ENCODE data around the gene ABCF2.

The ABCF2 gene

GRCh38 chr7:151215396-151215795 lies 11.6 kb downstream of the ABCF2 start:
- FAIRE-seq, result no peak

GRCh38 chr7:151213826-151214225 lies 13.2 kb downstream of the ABCF2 start:
- no peak for FAIRE-seq

DNA sequence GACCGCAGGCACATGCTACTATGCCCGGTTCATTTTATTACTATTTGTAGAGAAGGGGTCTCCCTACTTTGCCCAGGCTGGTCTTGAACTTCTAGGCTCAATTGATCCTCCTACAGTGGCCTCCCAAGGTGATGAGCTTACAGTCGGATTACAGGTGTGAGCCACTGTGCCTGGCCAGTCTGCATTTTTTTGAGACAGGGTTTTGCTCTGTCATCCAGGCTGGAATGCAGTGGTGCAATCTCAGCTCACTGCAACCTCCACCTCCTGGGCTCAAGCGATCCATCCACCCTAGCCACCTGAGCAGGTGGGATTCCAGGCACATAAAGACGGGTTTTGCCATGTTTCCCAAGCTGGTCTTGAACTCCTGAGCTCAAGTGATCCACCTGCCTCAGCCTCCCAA lies 14.4 kb downstream of the ABCF2 start:
- no peak for FAIRE-seq

DNA sequence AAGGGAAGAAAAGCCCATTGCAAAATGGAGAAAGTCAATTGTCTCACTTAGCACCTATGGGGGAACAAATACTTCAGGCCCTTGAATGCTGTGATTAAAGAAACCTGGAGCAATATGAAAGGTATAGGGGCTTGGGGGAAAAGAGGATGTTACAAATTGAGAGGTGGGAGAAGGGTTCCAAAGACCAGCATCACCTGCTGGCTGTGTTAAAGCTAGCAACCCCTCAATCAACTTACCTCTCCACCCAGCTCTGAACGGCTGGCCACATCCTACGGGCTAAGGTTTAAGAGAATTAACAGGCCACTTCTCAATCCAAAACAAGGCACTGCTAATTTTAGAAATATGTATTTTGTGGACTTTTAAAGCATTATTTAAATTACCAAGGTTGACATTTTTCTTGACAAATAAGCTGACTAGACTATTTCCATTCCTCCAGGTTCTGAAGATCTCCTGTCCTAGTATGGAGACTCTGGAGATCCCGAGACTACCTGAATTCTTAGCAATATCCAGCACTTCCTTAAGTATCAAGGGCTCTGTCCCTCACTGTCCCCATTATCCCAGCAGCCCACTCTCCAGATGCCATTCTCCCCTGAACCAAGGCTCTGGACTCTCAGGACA lies 15.7 kb downstream of the ABCF2 start:
- FAIRE-seq, result no peak

DNA sequence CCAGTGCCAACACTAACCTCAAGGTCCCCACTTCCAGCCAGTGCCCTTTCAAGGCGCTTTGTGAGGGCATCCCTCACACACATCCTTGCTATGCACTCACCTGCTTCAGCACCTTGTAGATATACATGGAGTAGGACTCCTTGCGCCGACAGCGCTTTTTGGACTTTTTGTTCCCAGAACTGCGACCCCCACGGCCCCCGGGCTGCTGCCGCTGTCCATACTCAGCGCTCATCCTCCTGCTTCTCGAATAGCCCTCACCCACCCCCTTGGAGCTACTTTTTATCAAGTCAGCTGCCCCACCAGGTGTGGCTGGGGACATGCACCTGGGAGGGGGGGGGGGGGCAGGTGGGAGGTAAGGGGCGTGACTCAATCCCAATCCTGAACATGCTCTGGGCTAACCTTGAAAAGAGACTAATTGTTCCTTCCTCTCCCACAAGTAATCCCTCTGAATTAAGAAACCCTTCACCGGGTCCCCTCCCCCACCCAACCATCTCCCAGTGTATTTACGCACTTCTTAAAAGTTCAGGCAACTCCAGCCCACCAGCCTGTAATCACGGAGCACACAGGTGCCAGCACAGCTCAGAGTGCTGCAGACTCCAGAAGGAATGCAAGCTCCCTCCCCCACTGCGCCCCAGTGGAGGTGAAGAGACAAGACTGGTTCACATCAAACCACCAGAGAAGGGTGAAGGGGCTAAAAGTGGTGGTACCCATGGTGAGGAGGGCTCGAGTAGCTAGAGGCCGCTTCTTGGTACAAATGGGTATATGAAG lies 16.7 kb downstream of the ABCF2 start, which contains the start of gene H2BK1:
Gene H2BK1 (minus strand): TSS at position 402 of the 768 bp plus-strand sequence. CDS start 170 bp downstream, at position 232.
- no peak for FAIRE-seq

DNA sequence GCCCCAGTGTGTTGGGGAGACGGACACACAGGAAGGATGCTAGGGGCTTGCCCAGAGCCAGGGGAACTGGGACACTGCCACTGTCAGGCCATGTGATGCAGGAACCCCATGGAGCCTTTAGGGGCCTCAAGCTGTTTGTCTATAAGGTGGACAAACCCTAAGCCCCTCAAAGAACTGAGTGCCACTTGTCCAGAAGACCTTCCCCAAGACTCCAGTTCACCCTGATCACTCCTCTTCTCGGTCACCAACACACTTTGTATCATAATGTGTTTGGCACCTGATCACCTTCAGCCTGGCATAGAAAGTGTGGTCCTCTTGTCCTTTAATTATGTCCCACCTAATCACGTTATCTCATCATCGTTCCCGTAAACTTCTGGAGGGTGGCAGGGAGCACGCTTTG lies 17.4 kb downstream of the ABCF2 start:
- no peak for FAIRE-seq

DNA sequence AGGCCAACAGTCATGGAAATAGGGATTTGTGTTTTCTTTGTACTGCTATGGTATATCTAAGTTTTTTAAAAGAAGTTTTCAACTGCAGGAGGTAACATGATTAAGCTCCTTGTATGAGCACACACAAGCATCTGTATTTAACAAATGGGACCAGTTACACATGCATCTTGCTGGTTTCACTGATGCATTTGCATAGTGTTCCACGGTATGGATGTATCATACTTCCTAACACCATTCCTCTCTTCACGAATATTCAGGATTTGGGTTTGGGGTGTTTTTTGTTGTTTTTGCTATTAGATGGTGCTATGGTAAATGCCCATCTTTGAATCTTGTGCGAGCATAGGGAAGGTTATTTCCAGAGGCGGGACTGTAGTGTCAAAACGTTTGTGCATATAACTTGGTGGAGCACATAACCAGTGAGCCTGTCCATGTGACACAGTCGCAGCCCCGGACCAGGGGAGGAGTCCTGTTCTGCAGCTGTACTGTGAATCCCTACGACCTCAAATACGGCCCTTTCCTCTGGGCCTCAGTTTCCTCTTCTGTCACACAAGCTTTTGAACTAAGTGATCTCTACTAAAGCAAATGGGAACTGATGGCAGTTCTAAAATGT lies 18.6 kb downstream of the ABCF2 start:
- FAIRE-seq, result no peak

GRCh38 chr7:151207804-151208203 lies 19.2 kb downstream of the ABCF2 start:
- FAIRE-seq, result no peak

DNA sequence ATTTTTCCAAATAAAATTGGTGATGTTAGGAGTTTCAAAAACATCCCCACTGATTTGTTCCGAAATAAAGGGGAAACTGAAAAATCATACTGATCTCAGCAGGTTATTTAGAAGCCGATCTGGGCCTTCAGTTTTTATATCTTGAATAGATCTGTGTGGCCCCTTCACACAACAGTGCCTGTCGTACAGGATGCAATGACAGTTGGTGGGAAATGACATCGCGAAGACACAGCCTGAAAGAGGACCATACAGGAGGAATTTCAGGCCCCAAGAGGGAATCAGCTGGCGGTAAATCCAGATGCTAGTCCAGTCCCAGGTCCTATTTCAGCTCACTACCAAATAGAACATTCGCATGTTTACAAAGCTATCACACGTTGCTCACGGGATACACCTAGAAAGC lies 19.7 kb downstream of the ABCF2 start:
- no peak for FAIRE-seq

- FAIRE-seq, result no peak
Observed at GRCh38 chr7:151206914-151207313, 20.1 kb downstream of the ABCF2 start.

DNA sequence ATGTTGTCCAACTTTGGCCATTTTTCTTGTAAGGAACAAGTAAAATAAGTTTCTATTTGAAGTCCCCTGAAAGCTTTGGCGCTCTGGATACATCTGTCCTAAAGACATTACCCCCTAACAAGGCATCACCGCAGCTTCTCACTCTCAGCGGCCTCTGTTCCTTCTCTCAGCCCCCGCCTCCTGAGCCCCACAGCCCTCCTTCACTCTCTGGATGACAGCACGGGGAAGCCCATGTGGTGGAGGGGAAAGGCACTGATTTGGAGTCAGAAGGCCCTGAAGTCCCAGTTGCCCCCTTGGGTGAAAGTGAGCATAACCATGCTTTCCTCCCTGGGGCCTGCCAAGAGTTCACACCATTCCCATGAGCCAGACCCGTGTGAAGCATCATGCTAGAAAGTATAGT lies 21.3 kb downstream of the ABCF2 start:
- no peak for FAIRE-seq

DNA sequence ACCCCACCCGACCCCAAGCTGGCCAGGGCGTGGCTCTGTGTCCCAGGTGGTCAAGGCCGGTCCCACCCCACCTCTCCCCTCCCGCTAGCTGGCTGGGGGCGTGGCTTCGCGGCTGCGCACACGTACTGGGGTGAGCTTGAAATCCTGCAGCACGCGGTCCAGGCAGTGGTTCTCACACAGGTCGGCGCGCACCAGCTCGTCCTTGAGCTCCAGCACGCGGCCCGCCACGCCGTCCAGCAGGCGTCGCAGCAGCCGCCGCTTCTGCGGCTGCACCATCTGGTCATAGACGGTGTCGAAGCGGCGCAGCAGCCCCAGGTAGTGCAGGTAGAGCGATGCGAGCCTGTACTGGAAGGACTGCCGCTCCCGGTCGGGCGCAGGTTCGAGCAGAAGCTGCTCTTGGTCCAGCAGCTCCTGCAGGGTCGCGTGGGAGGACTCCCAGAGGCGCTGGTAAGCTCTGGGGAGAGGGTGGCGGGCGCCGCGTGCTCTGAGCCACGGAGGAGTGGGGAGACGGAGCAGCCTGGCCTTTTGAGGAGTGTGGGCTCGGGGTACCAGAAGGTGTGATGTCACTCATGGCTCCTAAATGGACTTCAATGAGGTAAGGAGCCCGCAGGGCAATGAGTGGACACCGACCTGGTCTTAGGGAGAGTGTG lies 22.5 kb downstream of the ABCF2 start:
- FAIRE-seq, result no peak

DNA sequence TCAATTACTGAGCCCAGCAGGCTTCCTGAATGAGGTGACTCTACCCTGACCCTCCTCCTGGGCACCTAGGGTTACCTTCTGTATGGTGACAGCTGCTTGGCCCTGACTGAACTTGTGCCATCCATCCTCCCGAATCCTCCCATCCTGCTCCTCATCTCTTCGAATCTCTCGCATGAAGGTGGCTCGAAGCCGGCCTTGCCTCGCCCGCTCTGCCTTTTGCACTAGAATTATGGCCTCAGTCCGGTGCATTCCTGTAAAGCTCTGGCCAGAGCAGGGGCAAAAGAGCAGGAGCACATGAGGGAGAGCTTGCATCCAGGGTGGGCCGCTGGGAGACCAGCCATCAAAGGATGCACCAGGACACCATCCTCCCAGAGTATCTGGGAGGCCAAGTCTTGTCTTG lies 24.2 kb downstream of the ABCF2 start:
- no peak for FAIRE-seq

GRCh38 chr7:151201751-151202150 lies 25.3 kb downstream of the ABCF2 start:
- no peak for FAIRE-seq

DNA sequence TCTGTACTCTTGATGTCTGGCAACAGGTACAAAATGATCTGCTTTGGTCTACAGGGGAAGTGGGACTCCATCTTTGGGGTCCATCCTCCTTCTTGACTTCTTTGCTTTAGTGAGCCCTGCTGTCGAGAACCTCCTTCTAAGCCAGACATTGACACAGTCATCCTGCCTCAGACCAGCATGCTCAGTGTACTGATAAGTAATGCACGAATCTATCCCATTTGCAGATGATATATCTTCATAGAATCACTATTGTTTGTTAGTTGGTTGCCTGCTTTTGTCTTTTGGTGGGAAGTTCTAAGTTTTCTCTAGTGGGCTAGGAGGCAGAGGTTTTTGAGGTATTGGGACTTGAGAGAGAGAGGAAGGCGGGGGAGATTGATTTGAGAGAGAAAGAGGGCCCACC lies 25.7 kb downstream of the ABCF2 start:
- no peak for FAIRE-seq

GRCh38 chr7:151198945-151199848 lies 27.8 kb downstream of the ABCF2 start:
- no peak for FAIRE-seq

GRCh38 chr7:151197932-151198331 lies 29.1 kb downstream of the ABCF2 start:
- FAIRE-seq, result no peak

- no peak for FAIRE-seq
Observed at GRCh38 chr7:151195616-151196450, 31.2 kb downstream of the ABCF2 start.

DNA sequence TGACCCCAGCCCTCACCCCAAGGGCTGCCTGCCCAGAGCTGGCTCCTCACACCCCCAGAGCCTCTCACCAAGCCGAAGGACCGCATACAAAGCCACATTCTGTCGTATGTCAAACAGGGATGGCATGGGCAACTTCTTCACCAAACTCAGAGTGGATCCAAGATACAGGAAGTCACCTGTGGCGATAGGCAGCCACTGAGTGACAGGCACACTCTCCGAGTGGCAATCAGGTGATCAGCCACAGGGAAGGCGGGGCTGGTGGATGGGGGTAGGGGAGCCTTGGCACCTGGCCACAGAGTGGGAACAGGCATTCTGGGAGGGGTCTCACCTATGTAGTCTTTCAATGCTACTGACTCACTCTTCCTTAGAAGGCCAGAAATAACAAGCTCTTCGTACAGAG lies 32.8 kb downstream of the ABCF2 start:
- FAIRE-seq, result no peak

- FAIRE-seq, result no peak
Observed at GRCh38 chr7:151193203-151193978, 33.6 kb downstream of the ABCF2 start.
